B cell (primary cell): Measurements from ENCODE around the gene UGDH. TPM values are rescaled to one million over a fixed set of nuclear protein-coding genes. Genes with fewer than 3 reads are reported as not detected.

Experiments used
- ATAC-seq: fragments of 200-7000 bp; cut with Tn5 transposase; one replicate; pipeline ENCODE4 v1.10.0; 2021; ENCODE audit warnings: low read depth, mild to moderate bottlenecking, moderate number of reproducible peaks, moderate library complexity
- CTCF ChIA-PET: fragments of 350-600 bp; sonication (Branson Sonifier 250); formaldehyde crosslinking; loops from one replicate; lab custom pipeline; 2021; ENCODE audit warnings: antibody characterized with exemption, inconsistent platforms; lab: Charles Lee
- POLR2A ChIA-PET: fragments of 350-600 bp; sonication (Branson Sonifier 250); formaldehyde crosslinking; loops from one replicate; lab custom pipeline; 2021; ENCODE audit warnings: antibody characterized with exemption; lab: Charles Lee
- DNase-seq: peaks from one replicate; pipeline ENCODE4 v3.0.0; 2013
- H2AFZ ChIP-seq: 2 replicates; pipeline ENCODE4 v1.6.1; 2012; ENCODE audit warnings: mild to moderate bottlenecking, low read depth, low read length; ENCODE audit not compliant: insufficient read depth, poor library complexity, severe bottlenecking
- H3K27ac ChIP-seq, 2 donors: 1 replicate in 1 of 2; 2 replicates in 1 of 2; pipeline ENCODE4 v1.5.1; 2012 to 2013; ENCODE audit warnings: low read length in 2 of 2, mild to moderate bottlenecking in 2 of 2, moderate library complexity in 1 of 2
- H3K27me3 ChIP-seq, 4 experiments: fragments of 200-600 bp in 1 of 4; sonication (generic) in 1 of 4; replicated peaks in 1 of 4; 1 replicate in 2 of 4; 2 replicates in 2 of 4; pipeline versions ENCODE4 v1.6.1 to v1.7.0; 2013 to 2016; ENCODE audit warnings: low read length in 3 of 4, mild to moderate bottlenecking in 2 of 4, mixed read lengths in 1 of 4, moderate library complexity in 1 of 4; ENCODE audit not compliant: insufficient read depth in 4 of 4, control insufficient read depth in 3 of 4; ENCODE audit errors: control extremely low read depth in 1 of 4
- H3K36me3 ChIP-seq, 2 experiments: replicated peaks in 1 of 2; 1 replicate in 1 of 2; 2 replicates in 1 of 2; pipeline versions ENCODE4 v1.6.1 to v1.7.1; 2013; ENCODE audit warnings: low read length in 1 of 2; ENCODE audit not compliant: insufficient read depth in 2 of 2, control insufficient read depth in 1 of 2; ENCODE audit errors: control extremely low read depth in 1 of 2, extremely low read depth in 1 of 2
- H3K4me1 ChIP-seq, 2 donors: fragments of 200-600 bp in 1 of 2; sonication (generic) in 1 of 2; 1 replicate in 1 of 2; 2 replicates in 1 of 2; pipeline versions ENCODE4 v1.5.1 to v1.6.1; 2013 to 2017; ENCODE audit warnings: low read length in 2 of 2; ENCODE audit not compliant: control insufficient read depth in 2 of 2, insufficient read depth in 2 of 2
- H3K4me2 ChIP-seq: replicated peaks from 2 replicates; pipeline ENCODE3; 2012; ENCODE audit warnings: mild to moderate bottlenecking, low read depth, low read length; ENCODE audit not compliant: poor library complexity, severe bottlenecking
- H3K4me3 ChIP-seq, 5 experiments: fragments of 200-600 bp in 1 of 5; sonication (generic) in 1 of 5; 1 replicate in 3 of 5; 2 replicates in 2 of 5; pipeline versions ENCODE4 v1.5.1 to v1.7.0; 2011 to 2016; ENCODE audit warnings: low read length in 4 of 5, mild to moderate bottlenecking in 4 of 5, low read depth in 2 of 5, control low read depth in 1 of 5, moderate library complexity in 1 of 5; ENCODE audit not compliant: insufficient read depth in 1 of 5; ENCODE audit errors: control extremely low read depth in 1 of 5, extremely low read depth in 1 of 5
- H3K79me2 ChIP-seq: fragments of 200-600 bp; sonication (generic); one replicate; pipeline ENCODE4 v1.6.0; 2016; ENCODE audit warnings: low read length; ENCODE audit not compliant: control insufficient read depth, insufficient read depth
- H3K9ac ChIP-seq: fragments of 200-600 bp; sonication (generic); 2 replicates; pipeline ENCODE4 v1.6.1; 2017; ENCODE audit warnings: mild to moderate bottlenecking, low read length, moderate library complexity
- H3K9me3 ChIP-seq, 3 donors: one replicate each; pipeline versions ENCODE4 v1.6.1 to v1.7.1; 2013; ENCODE audit warnings: low read length in 2 of 3; ENCODE audit not compliant: control insufficient read depth in 2 of 3, insufficient read depth in 1 of 3; ENCODE audit errors: control extremely low read depth in 1 of 3
- H4K20me1 ChIP-seq: 2 replicates; pipeline ENCODE4 v1.6.0; 2012; ENCODE audit warnings: mild to moderate bottlenecking, low read length; ENCODE audit not compliant: insufficient read depth, control insufficient read depth, poor library complexity, severe bottlenecking
- H3K27ac Mint-ChIP-seq: one replicate; pipeline ENCODE4 v1.8.0; 2021; ENCODE audit warnings: mixed read lengths
- H3K27me3 Mint-ChIP-seq: one replicate; pipeline ENCODE4 v1.8.0; 2021; ENCODE audit warnings: mixed read lengths
- H3K4me1 Mint-ChIP-seq: one replicate; pipeline ENCODE4 v1.8.0; 2021; ENCODE audit warnings: mixed read lengths
- H3K4me3 Mint-ChIP-seq: one replicate; pipeline ENCODE4 v1.8.0; 2021; ENCODE audit warnings: mixed read lengths
- H3K9me3 Mint-ChIP-seq: one replicate; pipeline ENCODE4 v1.8.0; 2022; ENCODE audit warnings: mixed read lengths; ENCODE audit not compliant: insufficient read depth
- EZH2 ChIP-seq: IDR thresholded peaks from 2 replicates; pipeline ENCODE4 v1.6.1; 2012; ENCODE audit warnings: borderline replicate concordance, low read depth, mild to moderate bottlenecking, moderate library complexity, low read length; ENCODE audit not compliant: insufficient read depth, poor library complexity, severe bottlenecking
- WGBS: methylation state at CpG from one replicate; pipeline ENCODE4 v1.1.5; 2013; ENCODE audit warnings: missing lambda C conversion rate; ENCODE audit not compliant: insufficient coverage; 5-methylcytosine and 5-hydroxymethylcytosine counted together
- intact Hi-C: fragments of 100-400 bp; cut with micrococcal nuclease; formaldehyde crosslinking; loops from one replicate; pipeline ENCODE4 v1.10.0; 2022
- polyA plus RNA-seq: library from polyadenylated mRNA; depleted of rRNA; stranded (reverse); fragments of >200 nt; gene quantifications from 2 replicates; pipeline ENCODE4 v1.2.3, GENCODE V29; 2012
- total RNA-seq, 2 donors: library from RNA; stranded (reverse); fragments of 120-200 nt in 1 of 2; gene quantifications; 1 replicate in 1 of 2; 2 replicates in 1 of 2; pipeline versions ENCODE4 v1.2.3 to v1.2.4, GENCODE V29; 2013 to 2022
- TF ChIP-seq, protein P1 (sequence below): fragments of 200-600 bp; IDR thresholded peaks from one replicate; pipeline ENCODE4 v1.8.0; 2022; ENCODE audit warnings: antibody characterized with exemption, mild to moderate bottlenecking

Gene UGDH
- total and polyA plus RNA-seq, 2 donors (not counting 1 experiment from before 2014, with no cell fraction given) = 3.5 to 25.4 TPM

DNA sequence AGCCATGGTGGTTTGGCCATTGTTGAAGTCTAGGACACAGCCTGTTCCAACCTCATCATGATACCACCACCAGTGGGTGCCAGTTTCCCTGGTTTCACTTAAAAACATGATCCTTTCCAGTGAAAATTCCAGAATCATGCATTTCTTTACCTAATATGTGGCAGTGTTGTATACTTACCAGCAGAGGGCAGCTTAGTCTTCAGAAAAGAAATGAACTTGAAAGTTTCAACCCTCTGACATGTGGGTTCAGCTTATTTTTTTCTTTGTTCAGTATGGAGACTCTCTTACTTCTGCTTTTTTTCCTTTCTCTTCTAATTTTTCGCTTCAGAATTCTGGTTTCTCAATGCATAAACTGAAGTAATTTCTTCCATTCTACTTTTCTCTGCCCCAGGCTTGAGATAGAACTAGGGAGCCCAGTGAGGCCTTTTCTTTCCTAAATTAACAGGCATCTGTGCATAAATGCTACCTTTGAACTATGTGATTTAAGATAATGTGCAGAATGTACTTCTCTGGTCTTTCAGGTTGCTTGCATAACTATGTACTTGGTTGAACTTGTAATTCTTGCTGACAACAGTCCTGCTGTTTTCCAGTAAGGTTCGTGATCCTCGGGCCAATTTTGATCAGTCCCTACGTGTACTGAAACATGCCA is 57.7 kb downstream of the UGDH start:
- no peaks in the 10 kb centered on the region for H3K27me3 ChIP-seq
- peaks cover 5 to 7% of the 10 kb centered on the region in 2 donors for H3K4me1 ChIP-seq
- ChIA-PET POLR2A (interaction anchor here (0.9 to 1.2 kb wide), 3 partner anchors 9 to 169 kb away, joined by 5 to 11 read pairs (median 5); partner anchors contain the start of gene SMIM14), CTCF (interaction anchor here (0.6 to 2.9 kb wide), 56 partner anchors 9 to 1162 kb away, joined by 3 to 40 read pairs (median 4); partner anchors contain the start of genes LIAS, N4BP2, RPL9 and SMIM14)
- Mint-ChIP-seq H3K27ac (peak overlapping the region; percentile 92), H3K4me3 (peak overlapping the region; percentile 59), H3K9me3 (no peaks in the 10 kb centered on the region), H3K4me1 (peaks cover 9% of the 10 kb centered on the region), H3K27me3 (no peaks in the 10 kb centered on the region)
- peak overlapping the region; percentile 63 for H2AFZ ChIP-seq
- H3K9ac ChIP-seq = peak overlapping the region; percentile 17
- H3K4me3 ChIP-seq = peak overlapping the region in 1 of 5 experiments; percentile 14
- H3K36me3 ChIP-seq = peaks cover 4 to 5% of the 10 kb centered on the region in 2 experiments
- intact Hi-C loops = loop anchor here (1.0 to 10.0 kb wide), 8 partner anchors 10 to 858 kb away; partner anchors contain the start of genes LIAS, SMIM14, UBE2K and UGDH
- H4K20me1 ChIP-seq = no peaks in the 10 kb centered on the region
- no CpG with 5 or more reads among the region's 4 CpGs for WGBS
- no peaks in the 10 kb centered on the region for H3K79me2 ChIP-seq
- H3K9me3 ChIP-seq = no peaks in the 10 kb centered on the region
- H3K4me2 ChIP-seq = peak overlapping the region; percentile 61
- no peak for TF ChIP-seq EZH2
- TF ChIP-seq, protein P1, sequence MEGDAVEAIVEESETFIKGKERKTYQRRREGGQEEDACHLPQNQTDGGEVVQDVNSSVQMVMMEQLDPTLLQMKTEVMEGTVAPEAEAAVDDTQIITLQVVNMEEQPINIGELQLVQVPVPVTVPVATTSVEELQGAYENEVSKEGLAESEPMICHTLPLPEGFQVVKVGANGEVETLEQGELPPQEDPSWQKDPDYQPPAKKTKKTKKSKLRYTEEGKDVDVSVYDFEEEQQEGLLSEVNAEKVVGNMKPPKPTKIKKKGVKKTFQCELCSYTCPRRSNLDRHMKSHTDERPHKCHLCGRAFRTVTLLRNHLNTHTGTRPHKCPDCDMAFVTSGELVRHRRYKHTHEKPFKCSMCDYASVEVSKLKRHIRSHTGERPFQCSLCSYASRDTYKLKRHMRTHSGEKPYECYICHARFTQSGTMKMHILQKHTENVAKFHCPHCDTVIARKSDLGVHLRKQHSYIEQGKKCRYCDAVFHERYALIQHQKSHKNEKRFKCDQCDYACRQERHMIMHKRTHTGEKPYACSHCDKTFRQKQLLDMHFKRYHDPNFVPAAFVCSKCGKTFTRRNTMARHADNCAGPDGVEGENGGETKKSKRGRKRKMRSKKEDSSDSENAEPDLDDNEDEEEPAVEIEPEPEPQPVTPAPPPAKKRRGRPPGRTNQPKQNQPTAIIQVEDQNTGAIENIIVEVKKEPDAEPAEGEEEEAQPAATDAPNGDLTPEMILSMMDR = peak; percentile 87
- H3K27ac ChIP-seq = peak overlapping the region; percentile 36 to 68
- DNase-seq (peak; percentile 81), ATAC-seq (peak; percentile 99)

DNA sequence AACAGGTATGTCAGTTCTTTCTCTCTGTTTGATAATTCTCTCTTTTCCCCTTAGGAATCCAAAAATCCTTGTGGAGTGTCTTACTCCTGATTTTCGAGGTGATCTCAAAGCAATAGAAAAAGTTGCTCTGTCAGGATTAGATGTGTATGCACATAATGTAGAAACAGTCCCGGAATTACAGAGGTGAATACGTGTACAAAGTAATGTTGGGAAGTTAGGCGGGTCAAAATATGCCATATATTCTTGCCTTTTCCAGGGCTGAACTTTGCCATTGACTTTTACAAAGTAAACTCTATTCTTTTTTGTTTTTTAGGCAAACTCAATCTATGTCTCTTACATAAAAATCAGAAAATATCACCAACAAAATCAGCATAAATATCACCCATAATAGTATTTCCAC is 59.8 kb downstream of the UGDH start:
- Mint-ChIP-seq H3K27me3 (no peaks in the 10 kb centered on the region), H3K9me3 (no peaks in the 10 kb centered on the region), H3K27ac (no peak overlapping the region), H3K4me1 (peaks cover 9% of the 10 kb centered on the region), H3K4me3 (no peak overlapping the region)
- CTCF ChIA-PET = interaction anchor here (1.6 to 1.9 kb wide), 2 partner anchors 508 to 511 kb away, joined by 3 to 6 read pairs; partner anchors contain the start of gene PDS5A
- H3K4me3 ChIP-seq = no peak overlapping the region
- no peak overlapping the region for H3K27ac ChIP-seq
- 100% methylated on average over 2 of the region's 4 CpGs for WGBS
- TF ChIP-seq EZH2 = no peak
- TF ChIP-seq, protein P1 = no peak
- no peak overlapping the region for H3K4me2 ChIP-seq
- POLR2A ChIA-PET = no interaction called here
- no peaks in the 10 kb centered on the region for H3K27me3 ChIP-seq
- no peaks in the 10 kb centered on the region for H4K20me1 ChIP-seq
- H3K9me3 ChIP-seq = no peaks in the 10 kb centered on the region
- peaks cover 10% of the 10 kb centered on the region for H3K79me2 ChIP-seq
- DNase-seq (no peak), ATAC-seq (no peak)
- intact Hi-C loops = loop anchor here (5.0 to 10.0 kb wide), 2 partner anchors 377 to 860 kb away; no protein-coding TSS in a partner anchor
- peaks cover 5 to 7% of the 10 kb centered on the region in 2 donors for H3K4me1 ChIP-seq
- H3K36me3 ChIP-seq = peaks cover 5 to 15% of the 10 kb centered on the region in 2 experiments
- no peak overlapping the region for H3K9ac ChIP-seq
- H2AFZ ChIP-seq = no peak overlapping the region
